HepG2 (cell line): Measurements from ENCODE around the gene BRAT1. TPM values are rescaled to one million over a fixed set of nuclear protein-coding genes. Genes with fewer than 3 reads are reported as not detected.

Experiments
- ATAC-seq: fragments of 200-7000 bp; cut with Tn5 transposase; 3 replicates; pipeline ENCODE4 v1.9.1; 2020; ENCODE audit warnings: mild to moderate bottlenecking, moderate library complexity
- BruUV-seq: library from RNA; stranded (reverse); fragments of 400-500 nt; replicated peaks from 2 replicates; lab custom pipeline; 2021; lab: Mats Ljungman, UMichigan
- CTCF ChIA-PET: fragments of 300-600 bp; formaldehyde crosslinking; extraction: SDS; loops from one replicate; lab custom pipeline; 2021; ENCODE audit warnings: low total read pairs, inconsistent platforms, low intra/inter-chr PET ratio; lab: Yijun Ruan, JAX
- POLR2A ChIA-PET: fragments of 350-600 bp; sonication (Branson Sonifier 250); formaldehyde crosslinking; loops from one replicate; lab custom pipeline; 2020; ENCODE audit warnings: antibody characterized with exemption, inconsistent platforms; lab: Yijun Ruan, JAX
- DNase-seq: peaks from one replicate; pipeline ENCODE4 v3.0.0-alpha.2; 2015; ENCODE audit warnings: low spot score
- FAIRE-seq: peaks from 3 replicates; lab custom pipeline; 2011; peaks lifted over from hg19 to GRCh38; lab: Jason Lieb, UNC
- H2AFZ ChIP-seq: one replicate; pipeline ENCODE4 v1.6.1; 2011; ENCODE audit warnings: low read length, inconsistent platforms
- H3K27ac ChIP-seq: fragments of 300-600 bp; 3 replicates; pipeline ENCODE4 v1.8.0; 2011; ENCODE audit warnings: mixed run types, mild to moderate bottlenecking, mixed read lengths, low read length, inconsistent platforms; ENCODE audit not compliant: insufficient read depth; ENCODE audit errors: extremely low read length
- H3K27me3 ChIP-seq, 2 experiments: fragments of 200-600 bp in 1 of 2; 2 replicates in 1 of 2; 3 replicates in 1 of 2; pipeline versions ENCODE4 v1.6.0 to v1.8.0; 2011; ENCODE audit warnings: low read length in 2 of 2, mild to moderate bottlenecking in 2 of 2, moderate library complexity in 2 of 2, inconsistent platforms in 1 of 2; ENCODE audit not compliant: insufficient read depth in 2 of 2, control insufficient read depth in 1 of 2
- H3K36me3 ChIP-seq, 2 experiments: fragments of 200-600 bp in 1 of 2; replicated peaks in 1 of 2; 2 replicates in 1 of 2; 3 replicates in 1 of 2; pipeline versions ENCODE4 v1.5.1 to v1.8.0; 2011; ENCODE audit warnings: low read length in 2 of 2, inconsistent platforms in 1 of 2; ENCODE audit not compliant: insufficient read depth in 2 of 2, control insufficient read depth in 1 of 2
- H3K4me1 ChIP-seq: 2 replicates; pipeline ENCODE4 v1.5.1; 2012; ENCODE audit warnings: low read length, inconsistent platforms; ENCODE audit not compliant: insufficient read depth
- H3K4me2 ChIP-seq: 2 replicates; pipeline ENCODE4 v1.6.0; 2011; ENCODE audit warnings: low read depth, low read length, inconsistent platforms
- H3K4me3 ChIP-seq, 3 experiments: fragments of 200-600 bp in 1 of 3; sonication (generic), shearing (Covaris generic) in 1 of 3; replicated peaks in 1 of 3; 2 replicates each; pipeline ENCODE4 v1.5.1; 2011 to 2016; ENCODE audit warnings: low read length in 3 of 3, inconsistent platforms in 2 of 3, low read depth in 2 of 3, mild to moderate bottlenecking in 2 of 3, control low read depth in 1 of 3, mixed read lengths in 1 of 3; ENCODE audit not compliant: insufficient read depth in 1 of 3
- H3K79me2 ChIP-seq: one replicate; pipeline ENCODE4 v1.6.1; 2011; ENCODE audit warnings: low read length, inconsistent platforms; ENCODE audit not compliant: insufficient read depth
- H3K9ac ChIP-seq: 2 replicates; pipeline ENCODE4 v1.6.0; 2011; ENCODE audit warnings: mild to moderate bottlenecking, low read depth, low read length, inconsistent platforms; ENCODE audit not compliant: insufficient read depth
- H3K9me3 ChIP-seq: 2 replicates; pipeline ENCODE4 v1.5.1; 2012; ENCODE audit warnings: mild to moderate bottlenecking, low read length
- H4K20me1 ChIP-seq: 2 replicates; pipeline ENCODE4 v1.6.0; 2011; ENCODE audit warnings: inconsistent platforms, mild to moderate bottlenecking, low read length, moderate library complexity; ENCODE audit not compliant: insufficient read depth
- ATF5 ChIP-seq: sonication (generic); formaldehyde crosslinking; IDR thresholded peaks from 2 replicates; pipeline ENCODE4 v1.4.0; 2020; ENCODE audit warnings: mild to moderate bottlenecking, low read depth, missing genetic modification reagents
- CEBPB ChIP-seq: IDR thresholded peaks from 2 replicates; pipeline ENCODE4 v1.6.1; 2011; ENCODE audit warnings: low read depth, low read length, improper control_type of control experiment, borderline replicate concordance
- FOXA1 ChIP-seq, 2 experiments: fragments of 450-650 bp in 1 of 2; sonication (generic) in 1 of 2; formaldehyde crosslinking in 1 of 2; IDR thresholded peaks; 2 replicates each; pipeline versions ENCODE4 v1.4.0 to v1.6.1; 2016 to 2020; ENCODE audit warnings: missing genetic modification reagents in 1 of 2
- HNF4A ChIP-seq: sonication (generic); formaldehyde crosslinking; IDR thresholded peaks from 2 replicates; pipeline ENCODE4 v1.4.0; 2020; ENCODE audit warnings: missing genetic modification reagents
- SYNCRIP ChIP-seq: fragments of 200-400 bp; formaldehyde crosslinking; IDR thresholded peaks from 2 replicates; pipeline ENCODE4 v1.6.1; 2018; ENCODE audit warnings: mild to moderate bottlenecking, low read depth, low read length; ENCODE audit not compliant: insufficient read depth
- ZBTB20 ChIP-seq: sonication (generic); formaldehyde crosslinking; IDR thresholded peaks from 2 replicates; pipeline ENCODE4 v1.8.1; 2023; ENCODE audit warnings: missing genetic modification reagents, low read depth, mild to moderate bottlenecking, borderline replicate concordance
- ZNF557 ChIP-seq: sonication (generic); formaldehyde crosslinking; IDR thresholded peaks from 2 replicates; pipeline ENCODE4 v1.4.0; 2020; ENCODE audit warnings: missing genetic modification reagents
- ZNF562 ChIP-seq: sonication (generic); formaldehyde crosslinking; IDR thresholded peaks from 2 replicates; pipeline ENCODE4 v1.8.0; 2022; ENCODE audit warnings: missing genetic modification reagents, borderline replicate concordance
- ZNF619 ChIP-seq: sonication (generic); formaldehyde crosslinking; IDR thresholded peaks from 2 replicates; pipeline ENCODE4 v1.4.0; 2020; ENCODE audit warnings: mild to moderate bottlenecking, missing genetic modification reagents
- ZNF740 ChIP-seq: sonication (generic); formaldehyde crosslinking; IDR thresholded peaks from 2 replicates; pipeline ENCODE4 v1.4.0; 2020; ENCODE audit warnings: missing genetic modification reagents
- ZNF781 ChIP-seq: sonication (generic); formaldehyde crosslinking; IDR thresholded peaks from 2 replicates; pipeline ENCODE4 v1.5.1; 2020; ENCODE audit warnings: borderline replicate concordance, mild to moderate bottlenecking, missing genetic modification reagents; ENCODE audit errors: not compliant biosample characterization
- WGBS: methylation state at CpG from one replicate; pipeline ENCODE4 v1.1.6; 2017; ENCODE audit warnings: low lambda C conversion rate; 5-methylcytosine and 5-hydroxymethylcytosine counted together
- in situ Hi-C: cut with HindIII; loops from 2 replicates; pipeline ENCODE4 v1.10.0; 2017; ENCODE audit warnings: low pct_unique_long_range_greater_than_20kb; ENCODE audit not compliant: extremely low pct_ligation_motif_present
- intact Hi-C: fragments of 100-400 bp; cut with micrococcal nuclease; formaldehyde crosslinking; loops from one replicate; pipeline ENCODE4 v1.10.0; 2022; ENCODE audit not compliant: unreplicated experiment
- polyA plus RNA-seq, 8 experiments: library from polyadenylated mRNA; depleted of rRNA in 3 of 8; stranded (reverse) in 7 of 8; unstranded in 1 of 8; fragments of >200 nt; fragmentation: Illumina TruSeq in 4 of 8; extraction: Trizol in 4 of 8; gene quantifications; 2 replicates each; pipeline versions ENCODE4 v1.2.1 to v1.2.3, GENCODE V29; 2011 to 2016; ENCODE audit warnings: low read depth in 4 of 8, missing spikeins in 1 of 8, mixed read lengths in 1 of 8; ENCODE audit not compliant: insufficient read depth in 1 of 8
- total RNA-seq, 5 experiments: library from RNA; depleted of rRNA; stranded (reverse); fragments of >200 nt; fragmentation: Illumina TruSeq; extraction: Trizol; gene quantifications; 2 replicates each; pipeline ENCODE4 v1.2.3, GENCODE V29; 2016; ENCODE audit warnings: low read depth in 1 of 5

Gene BRAT1
- total and polyA plus RNA-seq, 2 of the 13 experiments (the other 11 are each of a cell fraction or from before 2014, with no cell fraction given): 10.2 to 20.3 TPM

- no peaks in the 10 kb centered on the region for H3K9me3 ChIP-seq
- no peaks in the 10 kb centered on the region for H3K79me2 ChIP-seq
- H3K27ac ChIP-seq: no peak overlapping the region
- peaks cover 17 to 44% of the 10 kb centered on the region in 2 experiments for H3K27me3 ChIP-seq
- H3K9ac ChIP-seq: no peak overlapping the region
- ChIA-PET CTCF (no interaction called here), POLR2A (no interaction called here)
- H4K20me1 ChIP-seq: no peaks in the 10 kb centered on the region
- 15% methylated on average over 2 of the region's 2 CpGs for WGBS
- no TSS peak for BruUV-seq
- intact Hi-C loops: no loop called here
- no peak overlapping the region for H3K4me3 ChIP-seq
- no peaks in the 10 kb centered on the region for H3K4me1 ChIP-seq
- TF ChIP-seq CEBPB (no peak), ZNF619 (no peak), HNF4A (CRISPR knock-in tag) (no peak), SYNCRIP (no peak), ZNF781 (CRISPR knock-in tag) (no peak)
- FAIRE-seq: no peak
- in situ Hi-C loops: no loop called here
- H3K36me3 ChIP-seq: no peaks in the 10 kb centered on the region
- no peak overlapping the region for H3K4me2 ChIP-seq
- H2AFZ ChIP-seq: no peak overlapping the region
- ATAC-seq: no peak
- DNase-seq: no peak
Measured at GRCh38 chr7:2492038-2492437, 63.3 kb downstream of the BRAT1 start.

GRCh38 chr7:2490181-2490651 is 65.1 kb downstream of the BRAT1 start:
- in situ Hi-C loops (no loop called here), intact Hi-C loops (no loop called here)
- peaks cover 12 to 28% of the 10 kb centered on the region in 2 experiments for H3K27me3 ChIP-seq
- H4K20me1 ChIP-seq: no peaks in the 10 kb centered on the region
- no peaks in the 10 kb centered on the region for H3K9me3 ChIP-seq
- ATAC-seq: no peak
- no peak overlapping the region for H3K27ac ChIP-seq
- no peak for DNase-seq
- H3K4me1 ChIP-seq: no peaks in the 10 kb centered on the region
- no TSS peak for BruUV-seq
- WGBS: 17% methylated on average over 11 of the region's 13 CpGs
- no peak overlapping the region for H2AFZ ChIP-seq
- CTCF ChIA-PET: no interaction called here
- POLR2A ChIA-PET: no interaction called here
- no peaks in the 10 kb centered on the region for H3K79me2 ChIP-seq
- no peak overlapping the region for H3K9ac ChIP-seq
- no peak overlapping the region for H3K4me3 ChIP-seq
- FAIRE-seq: no peak
- no peak for TF ChIP-seq ZNF740 (CRISPR knock-in tag)
- TF ChIP-seq ZBTB20 (CRISPR knock-in tag): no peak
- no peak for TF ChIP-seq ZNF557 (CRISPR knock-in tag)
- no peak for TF ChIP-seq FOXA1 (IDR thresholded peaks at IDR 0.05)
- TF ChIP-seq FOXA1 (CRISPR knock-in tag; IDR thresholded peaks at IDR 0.05): no peak
- TF ChIP-seq ZNF562: no peak
- TF ChIP-seq ATF5 (CRISPR knock-in tag): no peak
- no peak overlapping the region for H3K4me2 ChIP-seq
- no peaks in the 10 kb centered on the region for H3K36me3 ChIP-seq
